Hepatocyte (in vitro differentiated cells): ENCODE results near the gene AKNAD1. TPM values are rescaled to one million over a fixed set of nuclear protein-coding genes. Genes with fewer than 3 reads are reported as not detected.

Experiments used
- DNase-seq: peaks from one replicate; pipeline ENCODE4 v3.0.0-alpha.2; 2016; ENCODE audit warnings: low spot score
- H2AFZ ChIP-seq: fragments of 200-600 bp; sonication (generic); 2 replicates; pipeline ENCODE4 v1.6.0; 2016; ENCODE audit warnings: antibody characterized with exemption, mild to moderate bottlenecking
- H3K27ac ChIP-seq: fragments of 200-600 bp; sonication (generic); 2 replicates; pipeline ENCODE4 v1.5.1; 2016; ENCODE audit warnings: mild to moderate bottlenecking
- H3K27me3 ChIP-seq: fragments of 200-600 bp; sonication (generic); 2 replicates; pipeline ENCODE4 v1.6.1; 2016
- H3K36me3 ChIP-seq: fragments of 200-600 bp; sonication (generic); replicated peaks from 2 replicates; pipeline ENCODE4 v1.5.1; 2016; ENCODE audit warnings: low read depth; ENCODE audit not compliant: insufficient read depth
- H3K4me1 ChIP-seq: fragments of 200-600 bp; sonication (generic); 2 replicates; pipeline ENCODE4 v1.5.1; 2016; ENCODE audit warnings: mild to moderate bottlenecking, moderate library complexity; ENCODE audit not compliant: insufficient read depth
- H3K4me2 ChIP-seq: fragments of 200-600 bp; sonication (generic); 2 replicates; pipeline ENCODE4 v1.6.0; 2016
- H3K4me3 ChIP-seq: fragments of 200-600 bp; sonication (generic); 2 replicates; pipeline ENCODE4 v1.5.1; 2016; ENCODE audit warnings: mild to moderate bottlenecking
- H3K79me2 ChIP-seq: fragments of 200-600 bp; sonication (generic); 2 replicates; pipeline ENCODE4 v1.6.0; 2017; ENCODE audit warnings: mild to moderate bottlenecking
- H3K9me2 ChIP-seq: fragments of 200-600 bp; sonication (generic); replicated peaks from 2 replicates; pipeline ENCODE4 v1.6.0; 2017; ENCODE audit warnings: mild to moderate bottlenecking; ENCODE audit not compliant: insufficient read depth
- H3K9me3 ChIP-seq: fragments of 200-600 bp; sonication (generic); 2 replicates; pipeline ENCODE4 v1.5.1; 2016; ENCODE audit warnings: low read depth, mild to moderate bottlenecking
- H4K20me1 ChIP-seq: fragments of 200-600 bp; sonication (generic); 2 replicates; pipeline ENCODE4 v1.6.0; 2016; ENCODE audit warnings: mild to moderate bottlenecking; ENCODE audit not compliant: insufficient read depth, poor library complexity, severe bottlenecking
- EZH2 ChIP-seq: fragments of 200-600 bp; sonication (generic); IDR thresholded peaks from 2 replicates; pipeline ENCODE4 v1.6.1; 2016; ENCODE audit warnings: antibody characterized with exemption, mild to moderate bottlenecking, borderline replicate concordance
- EZH2phosphoT487 ChIP-seq: fragments of 200-600 bp; sonication (generic); IDR thresholded peaks from one replicate; pipeline ENCODE4 v1.6.1; 2018; ENCODE audit warnings: antibody characterized with exemption, mild to moderate bottlenecking, low read depth, moderate library complexity; ENCODE audit not compliant: unreplicated experiment, severe bottlenecking
- WGBS: methylation state at CpG from one replicate; pipeline ENCODE4 v1.1.6; 2016; ENCODE audit warnings: low lambda C conversion rate; ENCODE audit errors: missing lambda C conversion rate; 5-methylcytosine and 5-hydroxymethylcytosine counted together
- polyA plus RNA-seq: library from polyadenylated mRNA; unstranded; fragments of >200 nt; fragmentation: Nextera tagmentation; extraction: Ambion mirVana; gene quantifications from 2 replicates; pipeline ENCODE4 v1.2.1, GENCODE V29; 2016
- total RNA-seq: library from RNA; depleted of rRNA; stranded (reverse); fragments of >200 nt; gene quantifications from 2 replicates; pipeline ENCODE4 v1.2.3, GENCODE V29; 2014
- TF ChIP-seq, protein P1 (sequence below): fragments of 200-600 bp; sonication (generic); IDR thresholded peaks from 2 replicates; pipeline ENCODE4 v1.5.1; 2016; ENCODE audit warnings: antibody characterized with exemption, mild to moderate bottlenecking; ENCODE audit not compliant: poor library complexity

AKNAD1 gene
- total and polyA plus RNA-seq, 2 experiments from 2014 or later: 0.80 TPM; not detected in 1

- Histone ChIP-seq H3K4me1 (peaks cover 22% of the 10 kb centered on the region), H3K36me3 (no peaks in the 10 kb centered on the region), H3K27me3 (no peaks in the 10 kb centered on the region), H3K4me3 (no peak overlapping the region), H2AFZ (no peak overlapping the region), H3K9me2 (no peaks in the 10 kb centered on the region), H4K20me1 (no peaks in the 10 kb centered on the region), H3K27ac (peak overlapping the region; percentile 84), H3K9me3 (no peaks in the 10 kb centered on the region), H3K4me2 (no peak overlapping the region), H3K79me2 (no peaks in the 10 kb centered on the region)
- no peak for TF ChIP-seq EZH2phosphoT487
- no peak for TF ChIP-seq EZH2
- TF ChIP-seq, protein P1, sequence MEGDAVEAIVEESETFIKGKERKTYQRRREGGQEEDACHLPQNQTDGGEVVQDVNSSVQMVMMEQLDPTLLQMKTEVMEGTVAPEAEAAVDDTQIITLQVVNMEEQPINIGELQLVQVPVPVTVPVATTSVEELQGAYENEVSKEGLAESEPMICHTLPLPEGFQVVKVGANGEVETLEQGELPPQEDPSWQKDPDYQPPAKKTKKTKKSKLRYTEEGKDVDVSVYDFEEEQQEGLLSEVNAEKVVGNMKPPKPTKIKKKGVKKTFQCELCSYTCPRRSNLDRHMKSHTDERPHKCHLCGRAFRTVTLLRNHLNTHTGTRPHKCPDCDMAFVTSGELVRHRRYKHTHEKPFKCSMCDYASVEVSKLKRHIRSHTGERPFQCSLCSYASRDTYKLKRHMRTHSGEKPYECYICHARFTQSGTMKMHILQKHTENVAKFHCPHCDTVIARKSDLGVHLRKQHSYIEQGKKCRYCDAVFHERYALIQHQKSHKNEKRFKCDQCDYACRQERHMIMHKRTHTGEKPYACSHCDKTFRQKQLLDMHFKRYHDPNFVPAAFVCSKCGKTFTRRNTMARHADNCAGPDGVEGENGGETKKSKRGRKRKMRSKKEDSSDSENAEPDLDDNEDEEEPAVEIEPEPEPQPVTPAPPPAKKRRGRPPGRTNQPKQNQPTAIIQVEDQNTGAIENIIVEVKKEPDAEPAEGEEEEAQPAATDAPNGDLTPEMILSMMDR: no peak
- WGBS: 79% methylated on average over 4 of the region's 4 CpGs
- DNase-seq: no peak
Measured at GRCh38 chr1:108814343-108815125, 42.4 kb downstream of the AKNAD1 start.

DNA sequence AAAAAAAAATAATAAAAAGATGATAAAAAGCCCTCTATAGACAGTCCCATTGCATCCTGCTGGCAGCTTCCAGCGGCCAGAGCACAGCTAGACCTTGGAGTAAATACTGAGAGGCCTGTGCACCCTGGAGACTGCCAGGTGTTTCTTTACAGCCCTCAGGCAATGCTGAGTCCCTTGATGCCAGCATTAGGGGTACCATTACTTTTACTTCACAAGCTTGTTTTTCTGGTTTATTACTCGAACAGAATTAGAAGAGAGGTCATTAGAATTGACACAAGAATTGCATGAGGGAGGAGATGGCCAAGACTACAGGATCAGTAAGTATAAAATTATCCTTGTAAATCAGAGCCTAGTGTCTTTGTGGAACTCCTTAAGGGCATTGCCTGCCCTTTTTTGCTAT is 43.6 kb downstream of the AKNAD1 start:
- Histone ChIP-seq H3K9me3 (no peaks in the 10 kb centered on the region), H3K36me3 (no peaks in the 10 kb centered on the region), H3K9me2 (no peaks in the 10 kb centered on the region), H3K4me2 (no peak overlapping the region), H2AFZ (no peak overlapping the region), H3K4me1 (peaks cover 22% of the 10 kb centered on the region), H3K27ac (no peak overlapping the region), H3K4me3 (no peak overlapping the region), H4K20me1 (no peaks in the 10 kb centered on the region), H3K27me3 (no peaks in the 10 kb centered on the region), H3K79me2 (no peaks in the 10 kb centered on the region)
- TF ChIP-seq EZH2phosphoT487 (no peak), EZH2 (no peak)
- TF ChIP-seq, protein P1: no peak
- WGBS: 53% methylated on average over 2 of the region's 2 CpGs
- no peak for DNase-seq

DNA sequence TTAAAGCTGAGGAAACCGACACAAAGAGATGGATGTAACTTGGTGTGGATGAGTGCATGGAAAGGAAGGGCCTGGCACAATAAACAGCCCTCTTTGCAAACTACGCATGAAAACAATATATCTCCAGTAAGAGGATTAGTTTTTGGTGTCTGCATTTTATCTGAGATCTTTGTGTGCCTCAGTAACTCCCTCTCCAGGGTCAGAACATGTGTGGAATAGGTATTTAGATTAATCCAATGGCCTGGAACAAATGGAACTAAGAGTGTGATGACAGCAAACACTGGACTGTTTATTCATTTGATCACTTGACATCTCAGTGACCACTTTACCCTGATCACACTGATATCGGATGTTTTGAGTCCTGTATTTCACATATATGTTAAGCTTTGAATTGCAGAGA is 45.3 kb downstream of the AKNAD1 start:
- 78% methylated on average over 3 of the region's 3 CpGs for WGBS
- Histone ChIP-seq H3K4me2 (no peak overlapping the region), H3K27me3 (no peaks in the 10 kb centered on the region), H3K4me1 (peaks cover 16% of the 10 kb centered on the region), H4K20me1 (no peaks in the 10 kb centered on the region), H3K79me2 (no peaks in the 10 kb centered on the region), H3K36me3 (no peaks in the 10 kb centered on the region), H3K4me3 (no peak overlapping the region), H3K27ac (no peak overlapping the region), H3K9me3 (no peaks in the 10 kb centered on the region), H2AFZ (no peak overlapping the region), H3K9me2 (no peaks in the 10 kb centered on the region)
- DNase-seq: no peak
- TF ChIP-seq EZH2phosphoT487: no peak
- TF ChIP-seq, protein P1: no peak
- TF ChIP-seq EZH2: no peak
